Measurements from ENCODE around the gene PRR12.

PRR12 gene

GRCh38 chr19:49590971-49591730 is at the start of gene PRR12:
Gene PRR12, plus strand, starts transcription at chr19:49591182. Its CDS starts 473 bp downstream, at chr19:49591655.
- Histone ChIP-seq H3K9ac (ENCODE audit: low read depth in 1 of 2, low read length in 2 of 2) (peak within 1 kb of the TSS; percentile 92 to 96), H3K4me3 (ENCODE audit: low read length in 2 of 2) (peak within 1 kb of the TSS; percentile 86 to 89), H3K27ac (ENCODE audit: low read depth in 2 of 2, low read length in 2 of 2) (peak within 1 kb of the TSS; percentile 93 to 97), H3K9me3 (ENCODE audit: control insufficient read depth in 2 of 2, low read length in 2 of 2) (no peaks in the 10 kb centered on the region), H3K36me3 (ENCODE audit: control insufficient read depth in 2 of 2, insufficient read depth in 2 of 2, low read length in 2 of 2) (peaks cover 0 to 13% of the 10 kb centered on the region in 2 donors), H3K4me1 (ENCODE audit: control insufficient read depth in 2 of 2, insufficient read depth in 2 of 2, low read length in 2 of 2) (peaks cover 9 to 22% of the 10 kb centered on the region in 2 donors), H3K27me3 (ENCODE audit: control insufficient read depth in 2 of 2, insufficient read depth in 2 of 2, low read length in 2 of 2) (no peaks in the 10 kb centered on the region)

GRCh38 chr19:49541914-49542313 is 49.1 kb upstream of the PRR12 start:
- Histone ChIP-seq H3K4me1 (ENCODE audit: control insufficient read depth in 2 of 2, insufficient read depth in 2 of 2, low read length in 2 of 2) (peaks cover 0 to 3% of the 10 kb centered on the region in 2 donors), H3K9ac (ENCODE audit: low read depth in 1 of 2, low read length in 2 of 2) (no peak overlapping the region), H3K4me3 (ENCODE audit: low read length in 2 of 2) (no peak overlapping the region), H3K36me3 (ENCODE audit: control insufficient read depth in 2 of 2, insufficient read depth in 2 of 2, low read length in 2 of 2) (peaks cover 29% of the 10 kb centered on the region in 2 donors), H3K9me3 (ENCODE audit: control insufficient read depth in 2 of 2, low read length in 2 of 2) (no peaks in the 10 kb centered on the region), H3K27ac (ENCODE audit: low read depth in 2 of 2, low read length in 2 of 2) (no peak overlapping the region), H3K27me3 (ENCODE audit: control insufficient read depth in 2 of 2, insufficient read depth in 2 of 2, low read length in 2 of 2) (no peaks in the 10 kb centered on the region)

- Histone ChIP-seq H3K27me3 (ENCODE audit: control insufficient read depth in 2 of 2, insufficient read depth in 2 of 2, low read length in 2 of 2) (no peaks in the 10 kb centered on the region), H3K9ac (ENCODE audit: low read depth in 1 of 2, low read length in 2 of 2) (no peak overlapping the region), H3K9me3 (ENCODE audit: control insufficient read depth in 2 of 2, low read length in 2 of 2) (no peaks in the 10 kb centered on the region), H3K36me3 (ENCODE audit: control insufficient read depth in 2 of 2, insufficient read depth in 2 of 2, low read length in 2 of 2) (peaks cover 24 to 25% of the 10 kb centered on the region in 2 donors), H3K27ac (ENCODE audit: low read depth in 2 of 2, low read length in 2 of 2) (no peak overlapping the region), H3K4me1 (ENCODE audit: control insufficient read depth in 2 of 2, insufficient read depth in 2 of 2, low read length in 2 of 2) (peaks cover 4 to 7% of the 10 kb centered on the region in 2 donors), H3K4me3 (ENCODE audit: low read length in 2 of 2) (no peak overlapping the region)
Measured at GRCh38 chr19:49542446-49542845, 48.5 kb upstream of the PRR12 start.

- Histone ChIP-seq H3K27ac (ENCODE audit: low read depth in 2 of 2, low read length in 2 of 2) (no peak overlapping the region), H3K9me3 (ENCODE audit: control insufficient read depth in 2 of 2, low read length in 2 of 2) (no peaks in the 10 kb centered on the region)
Measured at GRCh38 chr19:49543032-49543431, 48.0 kb upstream of the PRR12 start.

GRCh38 chr19:49544154-49544553 is 46.8 kb upstream of the PRR12 start:
- Histone ChIP-seq H3K36me3 (ENCODE audit: control insufficient read depth in 2 of 2, insufficient read depth in 2 of 2, low read length in 2 of 2) (peaks cover 15 to 18% of the 10 kb centered on the region in 2 donors), H3K4me3 (ENCODE audit: low read length in 2 of 2) (no peak overlapping the region), H3K27me3 (ENCODE audit: control insufficient read depth in 2 of 2, insufficient read depth in 2 of 2, low read length in 2 of 2) (no peaks in the 10 kb centered on the region), H3K4me1 (ENCODE audit: control insufficient read depth in 2 of 2, insufficient read depth in 2 of 2, low read length in 2 of 2) (peaks cover 15 to 17% of the 10 kb centered on the region in 2 donors), H3K27ac (ENCODE audit: low read depth in 2 of 2, low read length in 2 of 2) (no peak overlapping the region), H3K9ac (ENCODE audit: low read depth in 1 of 2, low read length in 2 of 2) (no peak overlapping the region), H3K9me3 (ENCODE audit: control insufficient read depth in 2 of 2, low read length in 2 of 2) (no peaks in the 10 kb centered on the region)

More at GRCh38 chr19:49543032-49543431, 48.0 kb upstream of the PRR12 start:
- Histone ChIP-seq H3K4me1 (ENCODE audit: control insufficient read depth in 2 of 2, insufficient read depth in 2 of 2, low read length in 2 of 2) (peaks cover 6 to 8% of the 10 kb centered on the region in 2 donors), H3K9ac (ENCODE audit: low read depth in 1 of 2, low read length in 2 of 2) (no peak overlapping the region), H3K27me3 (ENCODE audit: control insufficient read depth in 2 of 2, insufficient read depth in 2 of 2, low read length in 2 of 2) (no peaks in the 10 kb centered on the region), H3K4me3 (ENCODE audit: low read length in 2 of 2) (no peak overlapping the region), H3K36me3 (ENCODE audit: control insufficient read depth in 2 of 2, insufficient read depth in 2 of 2, low read length in 2 of 2) (peaks cover 24 to 25% of the 10 kb centered on the region in 2 donors)

- Histone ChIP-seq H3K9me3 (ENCODE audit: control insufficient read depth in 2 of 2, low read length in 2 of 2) (no peaks in the 10 kb centered on the region), H3K4me1 (ENCODE audit: control insufficient read depth in 2 of 2, insufficient read depth in 2 of 2, low read length in 2 of 2) (peaks cover 15 to 25% of the 10 kb centered on the region in 2 donors), H3K27me3 (ENCODE audit: control insufficient read depth in 2 of 2, insufficient read depth in 2 of 2, low read length in 2 of 2) (no peaks in the 10 kb centered on the region), H3K36me3 (ENCODE audit: control insufficient read depth in 2 of 2, insufficient read depth in 2 of 2, low read length in 2 of 2) (peaks cover 7 to 10% of the 10 kb centered on the region in 2 donors), H3K4me3 (ENCODE audit: low read length in 2 of 2) (peak overlapping the region in 1 of 2 donors; percentile 55), H3K27ac (ENCODE audit: low read depth in 2 of 2, low read length in 2 of 2) (peak overlapping the region; percentile 68 to 71), H3K9ac (ENCODE audit: low read depth in 1 of 2, low read length in 2 of 2) (peak overlapping the region in 1 of 2 donors; percentile 0)
Measured at GRCh38 chr19:49546825-49547565, 44.0 kb upstream of the PRR12 start.

GRCh38 chr19:49549045-49549444 is 41.9 kb upstream of the PRR12 start:
- Histone ChIP-seq H3K4me1 (ENCODE audit: control insufficient read depth in 2 of 2, insufficient read depth in 2 of 2, low read length in 2 of 2) (peaks cover 27 to 41% of the 10 kb centered on the region in 2 donors), H3K27ac (ENCODE audit: low read depth in 2 of 2, low read length in 2 of 2) (peak overlapping the region; percentile 76 to 90), H3K27me3 (ENCODE audit: control insufficient read depth in 2 of 2, insufficient read depth in 2 of 2, low read length in 2 of 2) (no peaks in the 10 kb centered on the region), H3K9ac (ENCODE audit: low read depth in 1 of 2, low read length in 2 of 2) (peak overlapping the region; percentile 34 to 63), H3K9me3 (ENCODE audit: control insufficient read depth in 2 of 2, low read length in 2 of 2) (no peaks in the 10 kb centered on the region), H3K4me3 (ENCODE audit: low read length in 2 of 2) (no peak overlapping the region), H3K36me3 (ENCODE audit: control insufficient read depth in 2 of 2, insufficient read depth in 2 of 2, low read length in 2 of 2) (peaks cover under 1 to 3% of the 10 kb centered on the region in 2 donors)

- Histone ChIP-seq H3K4me3 (ENCODE audit: low read length in 2 of 2) (no peak overlapping the region), H3K9me3 (ENCODE audit: control insufficient read depth in 2 of 2, low read length in 2 of 2) (no peaks in the 10 kb centered on the region), H3K4me1 (ENCODE audit: control insufficient read depth in 2 of 2, insufficient read depth in 2 of 2, low read length in 2 of 2) (peaks cover 35 to 54% of the 10 kb centered on the region in 2 donors), H3K9ac (ENCODE audit: low read depth in 1 of 2, low read length in 2 of 2) (peak overlapping the region in 1 of 2 donors; percentile 15), H3K27ac (ENCODE audit: low read depth in 2 of 2, low read length in 2 of 2) (peak overlapping the region; percentile 9 to 32), H3K36me3 (ENCODE audit: control insufficient read depth in 2 of 2, insufficient read depth in 2 of 2, low read length in 2 of 2) (peaks cover 7 to 13% of the 10 kb centered on the region in 2 donors), H3K27me3 (ENCODE audit: control insufficient read depth in 2 of 2, insufficient read depth in 2 of 2, low read length in 2 of 2) (no peaks in the 10 kb centered on the region)
Measured at GRCh38 chr19:49551531-49551930, 39.5 kb upstream of the PRR12 start.

GRCh38 chr19:49552749-49553148 is 38.2 kb upstream of the PRR12 start:
- Histone ChIP-seq H3K4me1 (ENCODE audit: control insufficient read depth in 2 of 2, insufficient read depth in 2 of 2, low read length in 2 of 2) (peaks cover 30 to 48% of the 10 kb centered on the region in 2 donors), H3K9ac (ENCODE audit: low read depth in 1 of 2, low read length in 2 of 2) (peak overlapping the region in 1 of 2 donors; percentile 64), H3K36me3 (ENCODE audit: control insufficient read depth in 2 of 2, insufficient read depth in 2 of 2, low read length in 2 of 2) (peaks cover 14 to 21% of the 10 kb centered on the region in 2 donors), H3K4me3 (ENCODE audit: low read length in 2 of 2) (no peak overlapping the region), H3K27ac (ENCODE audit: low read depth in 2 of 2, low read length in 2 of 2) (peak overlapping the region; percentile 92 to 95), H3K27me3 (ENCODE audit: control insufficient read depth in 2 of 2, insufficient read depth in 2 of 2, low read length in 2 of 2) (no peaks in the 10 kb centered on the region), H3K9me3 (ENCODE audit: control insufficient read depth in 2 of 2, low read length in 2 of 2) (no peaks in the 10 kb centered on the region)
